Measurements from ENCODE around the gene PPM1B. TPM values are rescaled to one million over a fixed set of nuclear protein-coding genes. Genes with fewer than 3 reads are reported as not detected.

PPM1B gene
- total RNA-seq, 1 donor from 2014 or later, result 32.2 TPM

- H3K4me1 ChIP-seq, result peaks cover 40% of the 10 kb centered on the region
- DNase-seq (ENCODE audit: extremely low spot score in 2 of 2), result no peak
- H3K4me3 ChIP-seq, result no peak overlapping the region
- no peaks in the 10 kb centered on the region for H3K27me3 ChIP-seq
- H3K36me3 ChIP-seq, result no peaks in the 10 kb centered on the region
- intact Hi-C loops (cut with DNase I), result no loop called here
- TF ChIP-seq POLR2A (IDR thresholded peaks at IDR 0.05) (no peak), POLR2AphosphoS5 (IDR thresholded peaks at IDR 0.05; ENCODE audit: insufficient read depth in 1 of 2, low read depth in 1 of 2) (no peak), CTCF (IDR thresholded peaks at IDR 0.05) (no peak)
- H3K9me3 ChIP-seq, result no peaks in the 10 kb centered on the region
- no peak overlapping the region for H3K27ac ChIP-seq
These were observed 21.9 kb downstream of the PPM1B start for GRCh38 chr2:44190526-44190925.

- no peak for TF ChIP-seq CTCF (IDR thresholded peaks at IDR 0.05)
- intact Hi-C loops (cut with DNase I), result no loop called here
- Histone ChIP-seq H3K9me3 (no peaks in the 10 kb centered on the region), H3K27ac (no peak overlapping the region), H3K36me3 (no peaks in the 10 kb centered on the region), H3K4me1 (peaks cover 30% of the 10 kb centered on the region), H3K27me3 (no peaks in the 10 kb centered on the region), H3K4me3 (no peak overlapping the region)
- no peak for DNase-seq (ENCODE audit: extremely low spot score in 2 of 2)
These were observed 23.1 kb downstream of the PPM1B start for GRCh38 chr2:44191739-44192138.

- intact Hi-C loops (cut with DNase I), result no loop called here
- Histone ChIP-seq H3K9me3 (no peaks in the 10 kb centered on the region), H3K27me3 (no peaks in the 10 kb centered on the region), H3K36me3 (no peaks in the 10 kb centered on the region), H3K4me1 (peaks cover 30% of the 10 kb centered on the region), H3K27ac (no peak overlapping the region), H3K4me3 (no peak overlapping the region)
- DNase-seq (ENCODE audit: extremely low spot score in 2 of 2), result no peak
- no peak for TF ChIP-seq POLR2A (IDR thresholded peaks at IDR 0.05)
- no peak for TF ChIP-seq CTCF (IDR thresholded peaks at IDR 0.05)
- TF ChIP-seq POLR2AphosphoS5 (IDR thresholded peaks at IDR 0.05; ENCODE audit: insufficient read depth in 1 of 2, low read depth in 1 of 2), result no peak
These were observed 24.0 kb downstream of the PPM1B start for GRCh38 chr2:44192646-44193045.

GRCh38 chr2:44195714-44196113 lies 27.0 kb downstream of the PPM1B start:
- TF ChIP-seq POLR2A (IDR thresholded peaks at IDR 0.05), result no peak
- TF ChIP-seq POLR2AphosphoS5 (IDR thresholded peaks at IDR 0.05; ENCODE audit: insufficient read depth in 1 of 2, low read depth in 1 of 2), result no peak
- Histone ChIP-seq H3K27ac (no peak overlapping the region), H3K36me3 (no peaks in the 10 kb centered on the region), H3K9me3 (no peaks in the 10 kb centered on the region), H3K4me1 (peaks cover 23% of the 10 kb centered on the region), H3K4me3 (no peak overlapping the region), H3K27me3 (no peaks in the 10 kb centered on the region)
- intact Hi-C loops (cut with DNase I), result no loop called here
- no peak for DNase-seq (ENCODE audit: extremely low spot score in 2 of 2)

GRCh38 chr2:44197816-44198215 lies 29.1 kb downstream of the PPM1B start:
- Histone ChIP-seq H3K27ac (no peak overlapping the region), H3K27me3 (no peaks in the 10 kb centered on the region), H3K4me3 (no peak overlapping the region), H3K9me3 (no peaks in the 10 kb centered on the region), H3K36me3 (peaks cover 0 to 2% of the 10 kb centered on the region in 2 donors), H3K4me1 (peaks cover 15% of the 10 kb centered on the region)
- intact Hi-C loops (cut with DNase I), result no loop called here
- no peak for DNase-seq (ENCODE audit: extremely low spot score in 2 of 2)
- TF ChIP-seq CTCF (IDR thresholded peaks at IDR 0.05) (no peak), POLR2AphosphoS5 (IDR thresholded peaks at IDR 0.05; ENCODE audit: insufficient read depth in 1 of 2, low read depth in 1 of 2) (no peak), POLR2A (IDR thresholded peaks at IDR 0.05) (no peak)

GRCh38 chr2:44200011-44200410 lies 31.3 kb downstream of the PPM1B start:
- TF ChIP-seq CTCF (IDR thresholded peaks at IDR 0.05), result no peak
- no peak for TF ChIP-seq POLR2AphosphoS5 (IDR thresholded peaks at IDR 0.05; ENCODE audit: insufficient read depth in 1 of 2, low read depth in 1 of 2)
- no peak for TF ChIP-seq POLR2A (IDR thresholded peaks at IDR 0.05)
- no peak overlapping the region for H3K27ac ChIP-seq
- DNase-seq (ENCODE audit: extremely low spot score in 2 of 2), result no peak
- H3K4me1 ChIP-seq, result peaks cover 12% of the 10 kb centered on the region
- intact Hi-C loops (cut with DNase I), result no loop called here
- H3K36me3 ChIP-seq, result peaks cover 0 to 4% of the 10 kb centered on the region in 2 donors
- H3K27me3 ChIP-seq, result no peaks in the 10 kb centered on the region
- H3K9me3 ChIP-seq, result no peaks in the 10 kb centered on the region
- H3K4me3 ChIP-seq, result no peak overlapping the region
